Measurements from ENCODE around the gene IGF2R. TPM values are rescaled to one million over a fixed set of nuclear protein-coding genes. Genes with fewer than 3 reads are reported as not detected.

IGF2R gene
- total RNA-seq, 4 donors from 2014 or later: 85.0 to 145 (median 103) TPM

DNA sequence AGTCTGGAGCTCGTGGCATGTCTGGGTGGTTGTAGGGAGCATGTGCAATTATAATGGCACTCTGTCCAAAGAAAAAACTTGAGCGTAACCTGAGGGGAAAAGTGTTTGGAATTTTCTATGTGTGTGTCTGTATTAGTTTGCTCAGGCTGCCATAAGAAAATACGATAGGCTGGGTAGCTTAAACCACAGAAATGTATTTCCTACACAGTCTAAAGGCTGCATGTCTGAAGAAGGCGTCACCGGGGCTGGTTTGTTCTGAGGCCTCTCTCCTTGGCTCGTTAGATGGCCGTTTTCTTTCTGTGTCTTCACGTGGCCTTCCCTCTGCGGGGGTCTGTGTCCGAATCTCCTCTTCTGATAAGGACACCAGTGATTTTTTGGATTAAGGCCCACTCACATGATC, 59.0 kb downstream of the IGF2R start:
- TF ChIP-seq, protein P1, sequence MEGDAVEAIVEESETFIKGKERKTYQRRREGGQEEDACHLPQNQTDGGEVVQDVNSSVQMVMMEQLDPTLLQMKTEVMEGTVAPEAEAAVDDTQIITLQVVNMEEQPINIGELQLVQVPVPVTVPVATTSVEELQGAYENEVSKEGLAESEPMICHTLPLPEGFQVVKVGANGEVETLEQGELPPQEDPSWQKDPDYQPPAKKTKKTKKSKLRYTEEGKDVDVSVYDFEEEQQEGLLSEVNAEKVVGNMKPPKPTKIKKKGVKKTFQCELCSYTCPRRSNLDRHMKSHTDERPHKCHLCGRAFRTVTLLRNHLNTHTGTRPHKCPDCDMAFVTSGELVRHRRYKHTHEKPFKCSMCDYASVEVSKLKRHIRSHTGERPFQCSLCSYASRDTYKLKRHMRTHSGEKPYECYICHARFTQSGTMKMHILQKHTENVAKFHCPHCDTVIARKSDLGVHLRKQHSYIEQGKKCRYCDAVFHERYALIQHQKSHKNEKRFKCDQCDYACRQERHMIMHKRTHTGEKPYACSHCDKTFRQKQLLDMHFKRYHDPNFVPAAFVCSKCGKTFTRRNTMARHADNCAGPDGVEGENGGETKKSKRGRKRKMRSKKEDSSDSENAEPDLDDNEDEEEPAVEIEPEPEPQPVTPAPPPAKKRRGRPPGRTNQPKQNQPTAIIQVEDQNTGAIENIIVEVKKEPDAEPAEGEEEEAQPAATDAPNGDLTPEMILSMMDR (IDR thresholded peaks at IDR 0.05; ENCODE audit: low read depth): no peak

DNA sequence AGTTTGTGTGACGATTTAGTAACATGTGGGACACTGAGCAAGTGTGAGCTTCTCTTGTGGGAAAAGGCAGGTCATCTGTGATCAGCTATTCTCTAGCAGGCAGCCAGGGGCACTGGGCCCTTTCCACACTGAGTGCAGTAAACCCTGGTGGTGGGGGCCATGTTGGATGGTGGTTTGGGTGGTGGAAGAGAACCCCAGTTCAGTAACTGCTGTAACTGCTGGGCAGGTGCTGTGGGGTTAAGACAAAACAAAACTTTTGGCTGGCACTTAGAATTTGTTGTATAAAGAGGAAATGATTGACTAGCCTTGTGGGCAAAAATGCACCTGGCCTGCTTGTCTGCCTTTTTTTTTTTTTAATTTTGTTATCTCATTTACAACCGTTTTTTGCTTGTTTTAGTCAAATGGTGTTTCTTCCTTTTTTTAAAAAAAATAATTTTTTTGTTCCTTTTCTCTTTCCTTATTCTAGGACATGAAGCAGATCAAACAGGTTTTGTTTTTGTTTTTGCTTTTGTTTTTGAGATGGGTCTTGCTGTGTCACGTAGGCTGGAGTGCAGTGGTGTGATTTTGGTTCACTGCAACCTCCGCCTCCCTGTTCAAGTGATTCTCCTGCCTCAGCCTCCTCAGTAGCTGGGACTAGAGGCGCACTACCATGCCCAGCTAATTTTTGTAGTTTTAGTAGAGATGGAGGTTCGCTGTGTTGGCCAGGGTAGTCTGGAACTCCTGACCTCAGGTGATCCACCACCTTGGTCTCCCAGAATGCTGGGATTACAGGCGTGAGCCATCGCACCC, 59.8 kb downstream of the IGF2R start:
- TF ChIP-seq, protein P1 (IDR thresholded peaks at IDR 0.05; ENCODE audit: low read depth): no peak

DNA sequence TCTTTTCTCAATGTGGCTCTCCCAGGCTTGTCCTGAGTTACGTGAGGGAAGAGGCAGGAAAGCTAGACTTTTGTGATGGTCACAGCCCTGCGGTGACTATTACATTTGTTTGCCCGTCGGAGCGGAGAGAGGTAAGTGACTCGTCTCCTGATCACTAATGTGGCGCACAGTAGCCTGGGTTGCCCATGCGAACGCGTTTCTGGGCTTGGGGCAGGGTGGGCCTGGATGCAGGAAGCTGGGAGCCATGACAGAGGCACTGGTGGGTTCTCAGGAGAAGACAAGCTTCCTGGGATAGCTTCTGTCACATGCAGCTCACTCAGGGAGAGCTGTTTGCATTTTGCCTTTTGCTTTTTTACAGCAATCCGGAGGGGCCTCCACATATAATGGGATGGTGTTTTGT, 60.6 kb downstream of the IGF2R start:
- TF ChIP-seq, protein P1 (IDR thresholded peaks at IDR 0.05; ENCODE audit: low read depth): no peak

DNA sequence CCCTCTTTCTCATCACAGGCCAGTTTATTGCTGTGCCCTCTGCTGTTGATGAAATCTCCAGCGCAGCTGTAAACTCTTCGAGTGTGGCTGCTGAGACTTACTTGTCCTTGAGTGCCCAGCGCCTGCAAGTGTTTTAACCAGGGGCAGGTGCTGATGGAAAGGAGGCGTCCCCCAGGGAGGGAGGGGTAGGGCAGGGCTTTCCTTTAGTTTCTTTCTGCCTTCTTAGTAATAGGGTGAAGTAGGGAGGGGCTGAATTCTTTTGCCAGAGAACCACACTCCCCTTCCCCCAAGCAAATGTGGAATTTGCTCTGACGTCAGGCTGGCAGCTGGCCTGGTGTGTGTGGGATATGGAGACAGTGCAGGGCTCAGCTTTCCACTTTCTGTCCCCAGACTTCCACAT, 61.2 kb downstream of the IGF2R start:
- TF ChIP-seq, protein P1 (IDR thresholded peaks at IDR 0.05; ENCODE audit: low read depth): no peak

DNA sequence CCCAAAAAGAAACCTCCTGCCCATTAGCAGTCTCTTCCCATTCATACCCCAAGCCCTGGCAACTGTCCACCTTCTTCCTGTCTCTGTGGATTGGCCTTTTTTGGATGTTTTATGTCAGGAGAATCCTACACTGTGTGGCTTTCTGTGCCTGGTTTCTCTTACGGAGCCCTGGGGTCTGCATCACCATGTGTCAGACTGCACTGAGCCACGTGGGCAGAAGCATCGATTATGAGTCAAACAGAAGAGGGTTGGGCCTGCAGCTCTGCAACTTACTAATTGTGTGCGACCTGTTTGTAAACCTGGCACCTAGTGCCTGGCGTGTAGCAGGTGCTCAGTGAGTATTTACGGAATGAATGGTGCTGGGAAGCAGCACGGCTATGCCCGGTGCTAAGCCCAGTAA, 62.6 kb downstream of the IGF2R start:
- TF ChIP-seq, protein P1 (IDR thresholded peaks at IDR 0.05; ENCODE audit: low read depth): no peak

DNA sequence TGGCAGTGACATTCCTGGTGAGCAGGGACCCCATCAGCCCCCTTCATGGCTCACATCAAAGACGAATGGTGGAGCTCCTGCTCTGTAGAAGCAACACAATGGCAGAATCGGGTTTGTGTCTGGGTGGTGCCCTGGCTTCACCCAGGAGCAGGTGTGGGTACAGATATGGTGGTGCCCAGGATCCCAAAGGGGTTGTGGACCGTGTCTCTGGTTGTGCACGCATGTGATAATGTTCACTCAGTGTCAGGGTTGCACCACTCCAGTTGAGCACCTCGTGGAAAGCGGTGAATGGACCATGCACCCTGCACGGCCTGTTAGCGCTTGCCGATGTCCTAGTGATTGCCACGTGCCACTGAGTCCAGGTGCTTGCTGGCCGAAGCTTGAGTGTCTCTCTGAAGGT, 63.0 kb downstream of the IGF2R start:
- TF ChIP-seq, protein P1 (IDR thresholded peaks at IDR 0.05; ENCODE audit: low read depth): no peak

DNA sequence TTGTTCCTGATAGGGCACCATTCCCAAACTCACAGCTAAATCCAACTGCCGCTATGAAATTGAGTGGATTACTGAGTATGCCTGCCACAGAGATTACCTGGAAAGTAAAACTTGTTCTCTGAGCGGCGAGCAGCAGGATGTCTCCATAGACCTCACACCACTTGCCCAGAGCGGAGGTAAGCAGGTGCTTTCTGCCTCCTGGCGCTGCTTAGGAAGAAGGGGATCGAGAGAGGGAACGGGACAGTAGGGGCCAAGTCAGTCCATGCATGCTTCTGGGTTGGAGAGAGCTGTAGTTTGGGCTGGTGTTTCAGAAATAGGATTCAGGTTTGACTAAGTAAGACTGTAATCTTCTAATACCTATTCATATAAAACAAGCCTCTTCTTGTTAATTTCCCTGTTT, 63.7 kb downstream of the IGF2R start:
- TF ChIP-seq, protein P1 (IDR thresholded peaks at IDR 0.05; ENCODE audit: low read depth): no peak
